GM23338 (cell line): ENCODE measurements around the gene MMP24OS.

ENCODE experiments used
- EZH2phosphoT487 ChIP-seq: fragments of 200-600 bp; sonication (generic); IDR thresholded peaks from one replicate; pipeline ENCODE4 v1.8.1; 2018; ENCODE audit warnings: antibody characterized with exemption; ENCODE audit not compliant: unreplicated experiment
- TF ChIP-seq, protein P1 (sequence below), 2 experiments: fragments of 200-600 bp in 1 of 2; sonication (generic) in 1 of 2; conservative IDR thresholded peaks; 2 replicates each; pipeline versions ENCODE4 v1.5.1 to v1.6.1; 2016 to 2017; ENCODE audit warnings: antibody characterized with exemption in 2 of 2, low read depth in 2 of 2, mild to moderate bottlenecking in 2 of 2, moderate library complexity in 1 of 2

GRCh38 chr20:35240083-35240810 lies 37.7 kb downstream of the MMP24OS start:
- TF ChIP-seq EZH2phosphoT487, result no peak
- TF ChIP-seq, protein P1, sequence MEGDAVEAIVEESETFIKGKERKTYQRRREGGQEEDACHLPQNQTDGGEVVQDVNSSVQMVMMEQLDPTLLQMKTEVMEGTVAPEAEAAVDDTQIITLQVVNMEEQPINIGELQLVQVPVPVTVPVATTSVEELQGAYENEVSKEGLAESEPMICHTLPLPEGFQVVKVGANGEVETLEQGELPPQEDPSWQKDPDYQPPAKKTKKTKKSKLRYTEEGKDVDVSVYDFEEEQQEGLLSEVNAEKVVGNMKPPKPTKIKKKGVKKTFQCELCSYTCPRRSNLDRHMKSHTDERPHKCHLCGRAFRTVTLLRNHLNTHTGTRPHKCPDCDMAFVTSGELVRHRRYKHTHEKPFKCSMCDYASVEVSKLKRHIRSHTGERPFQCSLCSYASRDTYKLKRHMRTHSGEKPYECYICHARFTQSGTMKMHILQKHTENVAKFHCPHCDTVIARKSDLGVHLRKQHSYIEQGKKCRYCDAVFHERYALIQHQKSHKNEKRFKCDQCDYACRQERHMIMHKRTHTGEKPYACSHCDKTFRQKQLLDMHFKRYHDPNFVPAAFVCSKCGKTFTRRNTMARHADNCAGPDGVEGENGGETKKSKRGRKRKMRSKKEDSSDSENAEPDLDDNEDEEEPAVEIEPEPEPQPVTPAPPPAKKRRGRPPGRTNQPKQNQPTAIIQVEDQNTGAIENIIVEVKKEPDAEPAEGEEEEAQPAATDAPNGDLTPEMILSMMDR (conservative IDR thresholded peaks at IDR 0.05; ENCODE audit: low read depth in 2 of 2), result no peak
